MM.1S (cell line): Measurements from ENCODE around the gene KLRD1.

Source experiments
- EZH2 ChIP-seq: fragments of 300-600 bp; sonication (generic); optimal IDR thresholded peaks from 2 replicates; pipeline ENCODE3; 2017; ENCODE audit warnings: low read depth, mild to moderate bottlenecking, antibody characterized with exemption, low read length, mixed read lengths
- EZH2phosphoT487 ChIP-seq: fragments of 300-600 bp; sonication (generic); IDR thresholded peaks from 2 replicates; pipeline ENCODE4 v1.6.1; 2018; ENCODE audit warnings: antibody characterized with exemption, low read length
- TF ChIP-seq, protein P1 (sequence below): fragments of 300-600 bp; sonication (generic); IDR thresholded peaks from 2 replicates; pipeline ENCODE4 v1.5.1; 2016; ENCODE audit warnings: antibody characterized with exemption, low read length, mixed read lengths

- TF ChIP-seq, protein P1, sequence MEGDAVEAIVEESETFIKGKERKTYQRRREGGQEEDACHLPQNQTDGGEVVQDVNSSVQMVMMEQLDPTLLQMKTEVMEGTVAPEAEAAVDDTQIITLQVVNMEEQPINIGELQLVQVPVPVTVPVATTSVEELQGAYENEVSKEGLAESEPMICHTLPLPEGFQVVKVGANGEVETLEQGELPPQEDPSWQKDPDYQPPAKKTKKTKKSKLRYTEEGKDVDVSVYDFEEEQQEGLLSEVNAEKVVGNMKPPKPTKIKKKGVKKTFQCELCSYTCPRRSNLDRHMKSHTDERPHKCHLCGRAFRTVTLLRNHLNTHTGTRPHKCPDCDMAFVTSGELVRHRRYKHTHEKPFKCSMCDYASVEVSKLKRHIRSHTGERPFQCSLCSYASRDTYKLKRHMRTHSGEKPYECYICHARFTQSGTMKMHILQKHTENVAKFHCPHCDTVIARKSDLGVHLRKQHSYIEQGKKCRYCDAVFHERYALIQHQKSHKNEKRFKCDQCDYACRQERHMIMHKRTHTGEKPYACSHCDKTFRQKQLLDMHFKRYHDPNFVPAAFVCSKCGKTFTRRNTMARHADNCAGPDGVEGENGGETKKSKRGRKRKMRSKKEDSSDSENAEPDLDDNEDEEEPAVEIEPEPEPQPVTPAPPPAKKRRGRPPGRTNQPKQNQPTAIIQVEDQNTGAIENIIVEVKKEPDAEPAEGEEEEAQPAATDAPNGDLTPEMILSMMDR = no peak
- TF ChIP-seq EZH2phosphoT487 (no peak), EZH2 (no peak)
Observed at GRCh38 chr12:10369557-10370415, 62.1 kb downstream of the KLRD1 start.
